ENCODE results near the gene IFITM10.

Gene IFITM10

GRCh38 chr11:1785749-1786413 lies 35.5 kb upstream of the IFITM10 start:
- TF ChIP-seq CTCF (IDR thresholded peaks at IDR 0.05; ENCODE audit: low read depth, low read length, missing control alignments): no peak
- no peak for DNase-seq (ENCODE audit: low read depth)

GRCh38 chr11:1784761-1785650 lies 34.6 kb upstream of the IFITM10 start:
- no peak overlapping the region for H3K4me3 ChIP-seq (ENCODE audit: low read depth, low read length)
- no peak for TF ChIP-seq CTCF (IDR thresholded peaks at IDR 0.05; ENCODE audit: low read depth, low read length, missing control alignments)
- no peak for DNase-seq (ENCODE audit: low read depth)

More at GRCh38 chr11:1785749-1786413, 35.5 kb upstream of the IFITM10 start:
- no peak overlapping the region for H3K4me3 ChIP-seq (ENCODE audit: low read depth, low read length)

GRCh38 chr11:1783725-1784529 lies 33.5 kb upstream of the IFITM10 start:
- DNase-seq (ENCODE audit: low read depth): no peak

DNA sequence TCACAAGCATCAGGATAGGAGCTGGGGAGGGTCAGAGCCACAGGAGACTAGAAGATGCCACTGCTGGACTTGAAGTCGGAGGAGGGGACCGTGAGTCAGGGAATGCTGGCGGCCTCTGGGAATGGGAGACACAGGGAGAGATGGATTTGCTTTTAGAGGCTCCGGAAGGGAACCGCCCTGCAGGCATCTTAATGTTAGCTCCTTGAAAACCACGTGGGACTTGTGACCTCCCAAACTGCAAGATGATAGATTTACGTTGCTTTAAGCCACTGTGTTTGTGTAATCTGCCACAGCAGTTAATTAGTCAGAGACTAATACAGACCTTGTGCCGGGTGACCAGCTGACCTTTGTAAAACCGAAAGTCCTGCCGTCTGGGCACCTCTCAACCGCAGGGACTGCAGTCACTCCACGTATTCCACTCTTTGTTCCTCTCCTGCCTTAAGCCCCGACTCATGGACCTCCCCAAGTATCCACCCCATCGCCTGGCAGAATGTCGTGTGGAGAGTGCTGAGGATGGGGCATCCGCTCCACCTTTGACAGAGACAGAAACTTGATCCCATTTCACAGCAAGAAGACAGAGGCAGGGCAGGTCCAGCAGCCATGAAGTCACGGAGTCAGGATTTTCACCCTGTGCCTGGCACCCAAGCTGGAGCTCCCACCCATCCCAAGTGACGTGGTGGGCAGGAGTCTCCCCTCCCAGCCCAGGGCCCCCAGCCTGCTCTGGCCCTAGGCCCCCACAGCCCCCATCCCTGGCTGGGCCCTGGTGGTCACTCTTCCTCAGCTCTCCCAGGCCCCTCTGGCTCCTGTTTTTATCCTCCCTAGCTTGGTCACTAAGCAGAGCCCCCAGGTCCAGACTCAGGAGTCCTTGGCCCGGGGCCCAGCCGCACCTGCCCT lies 32.7 kb upstream of the IFITM10 start:
- no peak overlapping the region for H3K4me3 ChIP-seq (ENCODE audit: low read depth, low read length)
- DNase-seq (ENCODE audit: low read depth): no peak

More at GRCh38 chr11:1783725-1784529, 33.5 kb upstream of the IFITM10 start:
- H3K4me3 ChIP-seq (ENCODE audit: low read depth, low read length): no peak overlapping the region
- no peak for TF ChIP-seq CTCF (IDR thresholded peaks at IDR 0.05; ENCODE audit: low read depth, low read length, missing control alignments)

DNA sequence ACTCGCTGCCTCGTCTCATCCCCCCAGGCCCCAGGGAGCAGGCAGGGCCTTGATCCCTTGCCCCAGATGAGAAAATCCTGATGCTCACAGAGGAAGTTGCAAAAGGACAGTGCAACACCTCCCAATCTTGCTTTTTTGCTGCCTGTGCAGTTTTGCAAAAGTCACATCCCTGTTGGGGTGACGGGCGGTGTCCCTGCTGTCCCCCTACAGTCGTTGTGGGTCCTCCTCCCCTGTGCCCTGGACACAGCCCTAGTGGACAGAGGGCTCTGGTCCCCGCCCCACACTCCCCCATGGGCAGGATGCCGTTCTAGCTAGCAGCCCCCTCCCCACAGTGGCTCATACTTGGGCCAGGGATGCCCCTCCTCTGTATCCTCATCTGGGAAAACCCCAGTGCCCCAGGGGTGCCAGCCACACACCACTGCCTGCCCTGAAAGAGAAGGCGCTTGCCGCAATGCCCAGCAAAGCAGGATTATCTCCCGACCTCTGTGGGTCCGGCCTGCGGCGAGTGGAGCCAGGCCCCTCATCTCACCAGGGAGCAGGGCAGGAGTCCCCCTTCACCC lies 31.7 kb upstream of the IFITM10 start:
- TF ChIP-seq CTCF (IDR thresholded peaks at IDR 0.05; ENCODE audit: low read depth, low read length, missing control alignments): no peak
- H3K4me3 ChIP-seq (ENCODE audit: low read depth, low read length): no peak overlapping the region
- no peak for DNase-seq (ENCODE audit: low read depth)

More for the DNA sequence above, 32.7 kb upstream of the IFITM10 start:
- no peak for TF ChIP-seq CTCF (IDR thresholded peaks at IDR 0.05; ENCODE audit: low read depth, low read length, missing control alignments)

DNA sequence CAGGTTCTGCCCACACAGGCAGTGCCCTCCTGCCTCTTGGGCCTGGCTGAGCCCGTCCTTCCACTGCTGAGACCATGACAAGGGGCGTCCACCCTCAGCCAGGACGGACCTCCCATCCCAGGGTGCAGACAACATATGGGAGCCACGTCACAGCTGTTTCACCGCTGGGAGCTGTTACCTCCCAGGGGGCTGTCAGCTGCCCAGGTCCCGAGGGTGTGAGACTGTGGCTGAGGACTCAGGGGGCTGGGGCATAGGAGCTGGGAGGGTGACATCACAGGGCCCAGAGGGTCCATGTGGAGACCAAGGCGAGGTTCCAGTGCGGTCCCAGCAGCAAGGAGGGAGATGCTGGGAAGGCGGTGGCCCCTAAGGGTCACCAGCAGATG lies 31.2 kb upstream of the IFITM10 start:
- no peak overlapping the region for H3K4me3 ChIP-seq (ENCODE audit: low read depth, low read length)
- TF ChIP-seq CTCF (IDR thresholded peaks at IDR 0.05; ENCODE audit: low read depth, low read length, missing control alignments): no peak
- DNase-seq (ENCODE audit: low read depth): no peak
